ENCODE results near the gene WDR46.
A peak's percentile ranks its signal among the peaks of the same experiment; 100 is the strongest.
"Not testable (repeated sequence)": the region's sequence is repeated elsewhere in the genome, so short reads cannot be mapped to it uniquely, and the experiment has no call there.

The WDR46 gene

DNA sequence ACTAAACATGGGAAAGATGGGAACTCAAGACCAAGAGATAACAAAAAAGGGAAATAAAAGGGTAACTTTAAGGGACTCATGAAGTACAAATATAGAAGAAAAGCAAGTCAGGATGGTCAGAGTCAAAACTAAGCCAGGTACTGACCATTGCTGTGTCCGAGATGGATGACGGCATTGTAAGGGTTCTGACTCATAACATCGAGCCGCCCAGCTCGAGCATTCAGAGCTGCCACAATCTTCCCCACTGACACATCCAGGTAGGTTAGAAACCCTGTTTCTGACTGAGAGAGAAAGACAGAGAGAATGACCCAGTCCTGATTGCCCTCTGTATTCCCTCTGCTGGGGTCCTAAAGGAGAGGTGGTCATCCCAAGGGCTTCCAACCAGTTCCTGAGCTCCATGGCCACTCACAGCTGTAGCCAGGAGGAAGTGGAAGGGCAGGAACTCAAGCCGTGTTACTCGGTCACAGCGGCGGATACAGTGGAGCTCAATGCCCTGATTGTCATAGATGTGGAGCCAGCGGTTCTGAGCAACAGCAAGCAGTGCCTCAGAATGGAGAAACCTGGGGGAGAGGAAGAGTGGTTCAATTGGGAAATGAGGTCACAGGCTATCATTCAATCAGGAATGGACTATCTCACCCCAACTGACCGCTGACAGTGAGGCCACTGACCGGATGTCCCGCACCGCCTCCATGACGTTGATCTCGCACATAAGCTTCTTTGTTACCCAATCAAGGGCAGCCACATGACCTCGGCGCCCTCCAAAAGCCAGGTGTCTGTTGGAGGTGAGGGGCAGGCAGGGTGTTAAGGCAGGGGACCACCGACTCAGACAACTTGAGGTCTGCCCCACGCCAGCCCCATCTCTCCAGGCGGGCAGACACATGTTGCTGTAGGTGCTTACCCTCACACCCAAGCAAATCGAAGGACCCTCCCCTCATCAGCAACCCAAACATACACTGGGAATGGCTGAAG, 1.8 kb downstream of the WDR46 start:
- DNase-seq (ENCODE audit: extremely low read depth, low read depth), result no peak
- peak overlapping the region; percentile 77 for H3K4me3 ChIP-seq (replicated peaks; ENCODE audit: low read depth, low read length)
- no peak for TF ChIP-seq CTCF (IDR thresholded peaks at IDR 0.05; ENCODE audit: low read depth, low read length, missing control alignments)

- DNase-seq (ENCODE audit: extremely low read depth, low read depth); H3K4me3 ChIP-seq (replicated peaks; ENCODE audit: low read depth, low read length): not testable (repeated sequence)
Measured at GRCh38 chr6:33285214-33285613, 3.8 kb downstream of the WDR46 start.

- H3K4me3 ChIP-seq (replicated peaks; ENCODE audit: low read depth, low read length), result no peak overlapping the region
- DNase-seq (ENCODE audit: extremely low read depth, low read depth), result no peak
- TF ChIP-seq CTCF (IDR thresholded peaks at IDR 0.05; ENCODE audit: low read depth, low read length, missing control alignments), result no peak
Measured at GRCh38 chr6:33280539-33280938, 8.5 kb downstream of the WDR46 start.

DNA sequence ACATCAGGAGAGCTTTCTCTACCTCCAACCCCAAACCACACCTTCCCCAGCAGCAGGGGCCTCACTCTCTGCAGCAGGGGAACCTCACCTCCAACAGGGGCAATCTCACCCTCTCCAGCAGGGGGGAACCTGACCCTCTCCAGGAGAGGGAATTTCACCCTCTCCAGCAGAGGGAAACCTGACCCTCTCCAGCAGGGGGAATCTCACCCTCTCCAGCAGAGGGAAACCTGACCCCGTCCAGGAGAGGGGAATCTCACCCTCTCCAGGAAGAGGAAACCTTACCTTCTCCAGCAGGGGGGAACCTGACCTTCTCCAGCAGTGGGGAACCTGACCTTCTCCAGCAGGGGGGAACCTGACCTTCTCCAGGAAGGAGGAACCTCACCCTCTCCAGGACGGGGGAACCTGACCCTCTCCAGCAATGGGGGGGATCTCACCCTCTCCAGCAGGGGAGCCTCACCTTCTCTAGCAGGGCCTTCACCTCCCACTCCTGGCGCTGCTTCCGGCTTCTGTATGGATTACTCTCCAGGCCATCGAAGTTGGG, 9.0 kb downstream of the WDR46 start:
- no peak overlapping the region for H3K4me3 ChIP-seq (replicated peaks; ENCODE audit: low read depth, low read length)
- peak; percentile 87 for TF ChIP-seq CTCF (IDR thresholded peaks at IDR 0.05; ENCODE audit: low read depth, low read length, missing control alignments)
- DNase-seq (ENCODE audit: extremely low read depth, low read depth), result no peak

- no peak for DNase-seq (ENCODE audit: extremely low read depth, low read depth)
- no peak for TF ChIP-seq CTCF (IDR thresholded peaks at IDR 0.05; ENCODE audit: low read depth, low read length, missing control alignments)
- no peak overlapping the region for H3K4me3 ChIP-seq (replicated peaks; ENCODE audit: low read depth, low read length)
Measured at GRCh38 chr6:33279257-33279695, 9.8 kb downstream of the WDR46 start.

DNA sequence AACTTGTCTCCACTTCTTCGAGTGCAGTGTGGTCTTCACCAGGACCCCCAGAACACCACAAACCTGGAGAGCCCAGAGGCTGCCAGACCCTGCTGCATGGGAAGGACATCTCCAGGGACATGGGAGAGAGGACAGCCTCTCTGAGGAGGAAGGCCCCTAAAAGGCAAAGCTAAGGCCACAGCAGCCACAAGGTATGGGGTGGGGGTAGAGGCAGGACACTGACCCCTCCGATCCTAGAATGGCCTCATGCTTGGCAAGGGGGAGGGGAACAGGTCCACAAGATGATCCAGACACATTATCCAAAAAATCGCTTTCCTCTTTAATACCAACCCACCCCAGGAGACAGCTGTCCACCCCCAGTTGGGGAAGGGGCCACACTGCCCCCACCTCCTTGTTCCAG, 10.2 kb downstream of the WDR46 start:
- DNase-seq (ENCODE audit: extremely low read depth, low read depth), result no peak
- H3K4me3 ChIP-seq (replicated peaks; ENCODE audit: low read depth, low read length), result no peak overlapping the region
- no peak for TF ChIP-seq CTCF (IDR thresholded peaks at IDR 0.05; ENCODE audit: low read depth, low read length, missing control alignments)

DNA sequence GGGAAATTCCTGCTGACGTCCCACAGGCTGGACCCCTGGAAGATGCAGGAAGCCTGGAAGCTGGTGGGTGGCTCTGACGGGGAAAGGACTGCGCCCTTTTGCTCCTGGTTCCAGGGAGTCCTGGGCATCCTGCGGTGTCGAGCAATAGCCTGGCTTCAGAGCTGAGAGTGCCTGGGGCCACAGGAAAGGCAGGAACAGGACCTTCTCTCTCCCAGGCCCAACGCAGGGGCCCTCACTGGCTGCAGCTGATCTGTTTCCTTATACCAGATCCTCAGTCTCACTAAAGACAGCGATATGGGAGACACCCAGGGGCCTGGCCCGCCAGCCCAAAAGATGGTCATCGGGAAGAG, 10.7 kb downstream of the WDR46 start:
- no peak for DNase-seq (ENCODE audit: extremely low read depth, low read depth)
- H3K4me3 ChIP-seq (replicated peaks; ENCODE audit: low read depth, low read length), result no peak overlapping the region
- no peak for TF ChIP-seq CTCF (IDR thresholded peaks at IDR 0.05; ENCODE audit: low read depth, low read length, missing control alignments)
